ENCODE data around the gene PRKCB.
A peak's percentile ranks its signal among the peaks of the same experiment; 100 is the strongest.

PRKCB gene

DNA sequence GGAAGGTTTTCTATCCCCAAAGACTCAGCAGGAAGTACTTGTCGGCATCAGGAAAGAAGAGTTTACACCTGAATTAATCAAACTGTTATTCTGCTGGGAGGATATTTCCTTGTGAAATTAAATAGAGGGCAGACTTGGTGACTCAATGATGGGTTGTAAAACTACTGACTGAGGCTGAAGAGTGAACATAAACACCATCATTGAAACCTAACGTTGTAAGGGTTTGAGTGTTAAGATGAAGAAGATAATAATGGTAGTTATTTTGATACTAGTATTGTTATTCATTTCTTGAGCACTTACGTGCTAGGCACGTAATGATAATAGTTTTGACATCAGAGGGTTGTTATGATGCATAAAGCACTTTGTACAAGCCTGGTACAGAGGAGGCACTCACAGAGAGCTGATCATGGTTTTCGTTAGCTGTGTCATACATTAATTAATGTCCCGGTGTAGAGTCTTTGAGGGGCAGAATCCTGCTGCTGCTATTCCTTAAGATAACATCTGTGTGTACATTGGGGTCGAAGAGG is 356.2 kb downstream of the PRKCB start:
- no peak for TF ChIP-seq TAF1 (IDR thresholded peaks at IDR 0.05; ENCODE audit: borderline replicate concordance, low read depth, low read length)
- TF ChIP-seq POLR2AphosphoS5 (IDR thresholded peaks at IDR 0.05; ENCODE audit: low read depth, low read length) = no peak
- no peak for TF ChIP-seq POLR2A (IDR thresholded peaks at IDR 0.05; ENCODE audit: low read depth, low read length)
- DNase-seq (ENCODE audit: insufficient read length) (no peak), FAIRE-seq (no peak)

DNA sequence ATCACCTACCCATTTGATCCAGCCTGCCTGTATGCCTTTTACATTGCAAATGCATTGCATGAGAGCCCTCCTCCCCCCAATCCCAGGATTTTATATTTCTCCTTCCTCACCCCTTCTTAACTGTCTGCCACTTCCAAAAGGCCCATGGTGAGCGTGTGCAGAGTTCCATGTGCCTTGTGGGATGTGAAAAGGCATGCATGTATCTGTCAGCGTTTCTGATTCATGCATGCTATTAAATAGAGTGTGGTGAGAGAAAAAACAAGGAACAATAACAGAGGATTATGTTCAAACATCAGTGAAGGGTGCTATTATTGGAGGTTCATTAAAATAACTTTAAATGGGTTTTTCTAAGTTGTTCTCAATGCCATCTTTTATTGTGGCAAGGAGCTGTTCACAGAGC is 359.4 kb downstream of the PRKCB start:
- TF ChIP-seq TAF1 (IDR thresholded peaks at IDR 0.05; ENCODE audit: borderline replicate concordance, low read depth, low read length) = no peak
- TF ChIP-seq POLR2AphosphoS5 (IDR thresholded peaks at IDR 0.05; ENCODE audit: low read depth, low read length) = no peak
- TF ChIP-seq POLR2A (IDR thresholded peaks at IDR 0.05; ENCODE audit: low read depth, low read length) = no peak
- no peak for FAIRE-seq
- no peak for DNase-seq (ENCODE audit: insufficient read length)

DNA sequence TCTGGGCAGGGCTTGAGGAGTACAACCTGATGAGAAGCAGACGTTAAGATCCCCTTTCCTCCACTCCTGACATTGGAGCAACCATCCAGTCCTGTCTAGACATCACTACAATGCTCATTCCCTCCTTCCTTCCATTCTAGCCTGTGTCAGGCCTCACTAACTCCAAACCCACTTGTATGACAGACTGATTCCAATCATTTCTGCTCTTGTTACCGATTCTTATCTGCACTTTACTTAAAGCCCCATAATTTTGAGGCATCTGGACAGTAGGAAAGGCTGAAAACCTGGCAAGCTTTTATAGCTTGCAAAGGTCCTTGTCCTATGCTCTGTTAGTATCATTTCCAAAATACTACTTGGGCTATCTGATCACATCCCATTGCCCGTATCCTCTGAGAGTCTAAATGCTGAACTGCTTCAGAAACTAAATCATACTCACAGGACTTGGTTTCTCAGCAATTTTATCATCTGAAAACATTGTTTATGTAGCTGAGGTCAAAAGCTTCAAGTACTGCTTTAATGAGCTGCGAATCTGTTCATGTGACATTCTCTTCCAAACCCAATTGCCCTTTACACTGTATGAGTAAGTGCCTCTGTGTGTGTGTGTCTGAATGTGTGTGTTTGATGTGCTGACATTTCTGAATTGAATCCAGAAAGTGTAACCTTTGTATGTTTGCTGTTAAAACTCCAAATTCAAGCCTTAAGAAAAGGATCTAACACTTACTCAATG is 363.2 kb downstream of the PRKCB start:
- FAIRE-seq = no peak
- TF ChIP-seq TAF1 (IDR thresholded peaks at IDR 0.05; ENCODE audit: borderline replicate concordance, low read depth, low read length) (no peak), POLR2AphosphoS5 (IDR thresholded peaks at IDR 0.05; ENCODE audit: low read depth, low read length) (no peak), POLR2A (IDR thresholded peaks at IDR 0.05; ENCODE audit: low read depth, low read length) (no peak)
- no peak for DNase-seq (ENCODE audit: insufficient read length)

DNA sequence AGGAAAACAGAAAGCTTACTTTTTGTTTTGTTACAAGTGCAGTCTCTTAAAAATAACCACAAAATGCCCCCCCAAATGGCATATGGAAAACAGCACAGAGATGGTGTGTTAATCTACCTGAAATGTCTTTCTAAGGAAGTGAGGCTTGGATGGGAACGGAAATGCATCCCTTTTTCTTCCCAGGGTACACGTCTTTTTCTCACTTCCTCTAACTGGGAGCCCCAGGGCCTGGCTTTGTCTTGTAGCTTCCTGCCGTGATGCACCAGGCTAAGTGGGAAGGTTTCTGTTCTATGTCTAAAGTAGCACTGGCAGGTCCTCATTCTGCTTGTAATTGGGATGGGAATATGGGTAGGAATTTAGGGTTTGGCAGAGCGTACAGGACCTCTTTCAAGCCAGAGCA is 367.9 kb downstream of the PRKCB start:
- TF ChIP-seq TAF1 (IDR thresholded peaks at IDR 0.05; ENCODE audit: borderline replicate concordance, low read depth, low read length) (no peak), POLR2AphosphoS5 (IDR thresholded peaks at IDR 0.05; ENCODE audit: low read depth, low read length) (no peak), POLR2A (IDR thresholded peaks at IDR 0.05; ENCODE audit: low read depth, low read length) (no peak)
- DNase-seq (ENCODE audit: insufficient read length) (no peak), FAIRE-seq (no peak)

DNA sequence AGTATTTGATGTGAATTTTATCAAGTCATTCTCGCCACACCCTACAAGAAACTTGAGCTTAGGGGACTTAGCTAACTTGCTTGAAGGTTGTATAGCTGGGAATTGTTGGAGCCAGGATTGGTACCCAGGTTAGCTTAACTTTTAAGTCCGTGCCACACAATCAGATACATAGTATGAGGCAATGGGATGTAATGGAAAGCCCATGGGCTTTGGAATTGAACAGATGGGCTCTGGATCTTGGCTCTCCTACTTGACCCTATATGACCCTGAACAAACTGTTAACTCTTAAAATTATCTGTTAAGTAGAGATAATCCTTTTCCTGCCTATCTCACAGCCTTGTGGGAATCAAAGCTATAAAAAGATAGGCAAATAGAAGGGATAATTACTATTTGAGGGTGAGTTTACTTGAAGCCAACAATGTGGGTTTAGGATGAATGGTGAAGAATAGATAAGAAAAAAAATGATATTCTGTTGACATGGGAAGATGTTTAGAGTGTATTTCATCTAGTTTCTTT is 368.4 kb downstream of the PRKCB start:
- FAIRE-seq (no peak), DNase-seq (ENCODE audit: insufficient read length) (no peak)
- TF ChIP-seq POLR2A (IDR thresholded peaks at IDR 0.05; ENCODE audit: low read depth, low read length) (no peak), TAF1 (IDR thresholded peaks at IDR 0.05; ENCODE audit: borderline replicate concordance, low read depth, low read length) (no peak), POLR2AphosphoS5 (IDR thresholded peaks at IDR 0.05; ENCODE audit: low read depth, low read length) (no peak)

DNA sequence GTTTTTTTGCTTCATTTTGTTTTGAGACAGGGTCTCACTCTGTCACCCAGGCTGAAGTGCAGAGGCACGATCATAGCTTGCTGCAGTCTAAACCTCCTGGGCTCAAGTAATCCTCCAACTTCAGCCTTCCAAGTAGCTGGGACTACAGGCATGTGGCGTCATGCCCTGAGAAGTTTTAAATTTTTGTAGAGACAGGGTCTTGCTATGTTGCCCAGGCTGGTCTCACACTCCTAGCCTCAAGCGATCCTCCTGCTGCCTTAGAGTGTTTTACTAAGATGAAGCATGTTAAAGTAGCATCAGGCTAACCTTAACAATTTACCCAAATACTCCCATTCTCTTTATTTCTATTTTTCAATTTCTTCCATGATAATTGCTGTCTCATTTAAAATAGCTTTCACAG is 371.1 kb downstream of the PRKCB start:
- TF ChIP-seq TAF1 (IDR thresholded peaks at IDR 0.05; ENCODE audit: borderline replicate concordance, low read depth, low read length) (no peak), POLR2A (IDR thresholded peaks at IDR 0.05; ENCODE audit: low read depth, low read length) (no peak), POLR2AphosphoS5 (IDR thresholded peaks at IDR 0.05; ENCODE audit: low read depth, low read length) (no peak)
- DNase-seq (ENCODE audit: insufficient read length) (no peak), FAIRE-seq (no peak)

DNA sequence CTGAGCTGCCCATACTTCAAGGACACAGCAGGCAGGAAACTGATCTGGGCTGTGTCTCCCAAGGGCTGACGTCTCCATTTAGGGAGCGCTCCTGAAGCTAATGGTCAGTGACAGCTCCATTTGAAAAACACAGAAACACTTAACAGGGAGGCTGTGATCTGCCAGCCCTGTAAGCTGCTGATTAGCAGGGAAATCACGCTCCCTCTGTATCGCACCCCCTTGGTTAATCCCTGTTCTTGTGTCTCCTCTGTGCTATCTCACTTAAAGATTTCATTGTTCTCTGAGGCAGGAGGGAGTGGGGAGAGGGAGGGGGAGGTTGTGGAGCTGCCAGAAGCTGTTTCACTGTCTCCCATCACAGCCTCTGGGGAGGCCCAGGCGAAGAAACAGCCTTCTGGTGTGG is 372.9 kb downstream of the PRKCB start:
- FAIRE-seq = no peak
- no peak for TF ChIP-seq TAF1 (IDR thresholded peaks at IDR 0.05; ENCODE audit: borderline replicate concordance, low read depth, low read length)
- TF ChIP-seq POLR2AphosphoS5 (IDR thresholded peaks at IDR 0.05; ENCODE audit: low read depth, low read length) = no peak
- TF ChIP-seq POLR2A (IDR thresholded peaks at IDR 0.05; ENCODE audit: low read depth, low read length) = no peak
- DNase-seq (ENCODE audit: insufficient read length) = no peak

DNA sequence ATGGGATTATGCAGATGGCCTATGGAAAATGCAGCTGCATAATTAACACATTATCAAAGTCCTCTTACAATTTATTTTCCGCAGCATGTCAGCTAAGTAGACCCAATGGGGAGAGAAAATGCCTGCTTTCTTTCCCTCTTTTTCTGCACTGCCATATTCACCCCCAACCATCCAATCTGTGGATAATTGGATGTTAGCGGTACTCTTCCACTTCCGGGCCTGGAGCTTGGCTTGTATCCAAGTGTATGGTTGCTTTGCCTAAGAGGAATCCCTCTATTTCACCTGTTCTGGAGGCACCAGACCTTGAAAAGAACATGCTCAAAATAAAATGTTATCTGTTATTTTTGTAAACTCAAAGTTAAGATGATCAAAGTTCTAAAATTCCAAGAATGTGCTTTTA is 379.2 kb downstream of the PRKCB start:
- DNase-seq (ENCODE audit: insufficient read length) = no peak
- no peak for FAIRE-seq
- TF ChIP-seq TAF1 (IDR thresholded peaks at IDR 0.05; ENCODE audit: borderline replicate concordance, low read depth, low read length) = no peak
- TF ChIP-seq POLR2AphosphoS5 (IDR thresholded peaks at IDR 0.05; ENCODE audit: low read depth, low read length) = no peak
- no peak for TF ChIP-seq POLR2A (IDR thresholded peaks at IDR 0.05; ENCODE audit: low read depth, low read length)

DNA sequence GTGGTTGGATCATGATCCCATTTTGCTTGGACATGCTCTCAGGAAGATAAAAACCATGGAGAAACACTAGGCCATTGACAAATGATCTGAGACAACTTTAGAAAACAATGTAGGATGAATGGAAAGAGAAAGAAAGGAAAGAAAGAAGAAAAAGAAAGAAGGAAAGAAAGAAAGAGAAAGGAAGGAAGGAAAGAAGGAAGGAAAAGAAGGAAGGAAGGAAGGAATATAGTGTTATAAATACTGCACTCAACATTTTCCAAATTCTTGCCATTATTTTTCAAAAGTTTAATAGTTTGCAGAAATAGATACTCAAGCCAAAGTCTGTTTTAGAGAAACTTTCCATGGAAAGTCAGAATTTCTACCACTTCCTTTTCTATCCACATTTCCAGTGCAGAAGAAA is 381.2 kb downstream of the PRKCB start:
- FAIRE-seq (no peak), DNase-seq (ENCODE audit: insufficient read length) (no peak)
- TF ChIP-seq TAF1 (IDR thresholded peaks at IDR 0.05; ENCODE audit: borderline replicate concordance, low read depth, low read length) (no peak), POLR2AphosphoS5 (IDR thresholded peaks at IDR 0.05; ENCODE audit: low read depth, low read length) (no peak), POLR2A (IDR thresholded peaks at IDR 0.05; ENCODE audit: low read depth, low read length) (no peak)

DNA sequence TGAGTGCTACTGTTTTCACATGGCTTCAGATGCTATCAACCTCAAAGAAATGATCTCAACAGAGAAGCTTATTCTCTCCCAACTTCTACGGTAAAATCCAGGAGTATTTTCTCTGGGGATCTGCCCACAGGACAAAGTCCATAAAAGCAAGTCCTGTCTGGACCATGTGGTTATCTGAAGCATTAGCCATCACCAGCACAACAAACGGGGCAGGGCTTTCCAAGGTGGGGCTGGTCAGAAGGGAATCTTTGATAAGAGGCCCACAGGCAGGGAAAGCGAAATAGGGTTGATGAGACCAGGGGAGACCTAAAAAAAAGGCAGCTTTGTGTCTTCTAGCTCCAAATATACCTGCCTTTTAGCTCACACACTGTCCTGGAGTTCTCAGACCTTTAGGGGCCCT is 381.7 kb downstream of the PRKCB start:
- TF ChIP-seq POLR2A (IDR thresholded peaks at IDR 0.05; ENCODE audit: low read depth, low read length) = no peak
- no peak for TF ChIP-seq TAF1 (IDR thresholded peaks at IDR 0.05; ENCODE audit: borderline replicate concordance, low read depth, low read length)
- TF ChIP-seq POLR2AphosphoS5 (IDR thresholded peaks at IDR 0.05; ENCODE audit: low read depth, low read length) = no peak
- DNase-seq (ENCODE audit: insufficient read length) = no peak
- no peak for FAIRE-seq

DNA sequence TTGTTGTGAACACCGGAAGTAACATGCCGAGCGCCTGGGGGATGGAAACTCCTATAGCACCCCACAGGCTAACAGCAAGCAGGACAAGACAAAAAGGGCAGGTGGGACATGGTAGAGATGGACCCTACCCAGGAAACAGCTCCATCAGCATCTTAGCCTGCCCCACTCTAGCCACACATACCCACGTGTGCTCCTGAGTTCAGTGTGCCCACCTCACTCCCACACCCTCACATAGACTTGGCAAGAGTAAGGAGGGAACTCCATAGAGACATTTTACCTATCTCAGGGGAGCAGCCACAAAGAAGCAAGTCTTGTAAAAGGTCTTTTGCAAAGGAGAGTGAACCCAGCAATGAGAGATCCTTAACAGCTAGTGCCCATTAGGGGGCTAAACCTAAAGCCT is 382.5 kb downstream of the PRKCB start:
- DNase-seq (ENCODE audit: insufficient read length) (no peak), FAIRE-seq (no peak)
- TF ChIP-seq POLR2A (IDR thresholded peaks at IDR 0.05; ENCODE audit: low read depth, low read length) = peak; percentile 36; the same call in 1 of the 2 replicates
- no peak for TF ChIP-seq POLR2AphosphoS5 (IDR thresholded peaks at IDR 0.05; ENCODE audit: low read depth, low read length)

DNA sequence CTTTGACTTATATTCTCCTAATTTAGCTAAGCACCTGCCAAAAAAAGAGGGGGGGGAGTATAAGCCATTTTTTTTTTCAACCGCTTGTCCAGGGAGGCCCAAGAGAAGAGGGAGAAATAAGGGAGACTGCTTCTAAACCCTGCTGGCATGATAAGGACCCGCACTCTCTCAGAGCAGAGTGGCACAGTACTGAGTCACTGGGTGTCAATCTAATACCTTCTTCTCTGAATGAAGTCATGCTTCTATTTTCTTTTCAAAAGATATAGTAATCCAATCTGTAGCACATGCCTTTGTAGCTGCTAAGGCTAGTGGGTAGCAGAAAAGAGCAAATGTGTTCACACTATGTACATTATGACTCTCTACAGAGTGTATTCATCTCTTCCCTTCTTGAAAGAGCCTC is 385.4 kb downstream of the PRKCB start:
- no peak for FAIRE-seq
- no peak for DNase-seq (ENCODE audit: insufficient read length)
- TF ChIP-seq TAF1 (IDR thresholded peaks at IDR 0.05; ENCODE audit: borderline replicate concordance, low read depth, low read length) (no peak), POLR2A (IDR thresholded peaks at IDR 0.05; ENCODE audit: low read depth, low read length) (no peak), POLR2AphosphoS5 (IDR thresholded peaks at IDR 0.05; ENCODE audit: low read depth, low read length) (no peak)
